Activated CD4-positive, alpha-beta T cell treated with anti-CD3 and anti-CD28 coated beads, Interleukin-2, amount 50 U/mL, for 1 hour (primary cell): ENCODE measurements around the gene ADARB2.

Experiments
- DNase-seq: peaks from one replicate; pipeline ENCODE4 v3.0.0-alpha.2; 2020

The ADARB2 gene

GRCh38 chr10:1130226-1130625 is 607.1 kb downstream of the ADARB2 start:
- DNase-seq, result no peak

- no peak for DNase-seq
Measured at GRCh38 chr10:1128649-1129048, 608.7 kb downstream of the ADARB2 start.

GRCh38 chr10:1128115-1128514 is 609.2 kb downstream of the ADARB2 start:
- DNase-seq, result no peak

- no peak for DNase-seq
Measured at GRCh38 chr10:1127629-1128028, 609.7 kb downstream of the ADARB2 start.
